ENCODE data around the gene SMIM44. TPM values are rescaled to one million over a fixed set of nuclear protein-coding genes. Genes with fewer than 3 reads are reported as not detected.

Gene SMIM44
- total and polyA plus RNA-seq, 8 donors, result not detected

GRCh38 chr19:3505598-3506383, 22.6 kb upstream of the SMIM44 start, which contains the start of gene FZR1:
TSS of gene FZR1 (plus strand) at chr19:3506311. CDS start at chr19:3522990, 16,679 bp downstream.
- intact Hi-C loops (cut with DNase I), result no loop called here
- TF ChIP-seq CTCF (IDR thresholded peaks at IDR 0.05), result no peak
- ATAC-seq, result peak; percentile 96

GRCh38 chr19:3504735-3505134, 21.5 kb upstream of the SMIM44 start:
- TF ChIP-seq CTCF (IDR thresholded peaks at IDR 0.05), result no peak
- no peaks in the 10 kb centered on the region for H3K9me3 ChIP-seq
- intact Hi-C loops (cut with DNase I), result no loop called here
- H3K4me3 ChIP-seq, result no peak overlapping the region
- ATAC-seq, result no peak
- H3K36me3 ChIP-seq, result peaks cover 0 to 5% of the 10 kb centered on the region in 2 donors
- no peak for DNase-seq
- no peaks in the 10 kb centered on the region for H3K27me3 ChIP-seq
- H3K27ac ChIP-seq, result peak overlapping the region in 1 of 2 donors; percentile 94
- peaks cover 7 to 46% of the 10 kb centered on the region in 2 donors for H3K4me1 ChIP-seq

More at GRCh38 chr19:3505598-3506383, 22.6 kb upstream of the SMIM44 start, which contains the start of gene FZR1:
- peaks cover 5 to 46% of the 10 kb centered on the region in 2 donors for H3K4me1 ChIP-seq
- H3K27ac ChIP-seq, result peak within 1 kb of the TSS; percentile 80 to 94
- DNase-seq, result peak; percentile 99 to 100 (median 100)
- H3K36me3 ChIP-seq, result peaks cover 0 to 15% of the 10 kb centered on the region in 2 donors
- H3K9me3 ChIP-seq, result no peaks in the 10 kb centered on the region
- H3K4me3 ChIP-seq, result peak within 1 kb of the TSS; percentile 89 to 91
- no peaks in the 10 kb centered on the region for H3K27me3 ChIP-seq

- intact Hi-C loops (cut with DNase I), result no loop called here
- no peak overlapping the region for H3K27ac ChIP-seq
- no peak for ATAC-seq
These were observed 19.9 kb upstream of the SMIM44 start for GRCh38 chr19:3503036-3503572.

DNA sequence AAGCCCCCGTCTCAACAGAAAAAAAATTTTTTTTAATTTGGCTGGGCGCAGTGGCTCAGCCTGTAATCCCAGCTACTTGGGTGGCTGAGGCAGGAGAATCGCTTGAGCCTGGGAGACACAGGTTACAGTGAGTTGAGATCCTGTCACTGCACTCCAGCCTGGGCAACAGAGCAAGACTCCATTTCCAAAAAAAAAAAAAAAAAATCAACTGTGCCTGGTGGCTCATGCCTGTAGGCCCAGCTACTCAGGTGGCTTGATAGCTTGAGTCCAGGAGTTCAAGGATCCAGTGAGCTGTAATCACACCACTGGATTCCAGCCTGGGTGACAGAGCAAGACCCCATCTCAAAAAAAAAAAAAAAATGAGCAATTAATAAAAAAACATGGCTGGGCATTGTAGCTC, 18.5 kb upstream of the SMIM44 start:
- DNase-seq (no peak), ATAC-seq (no peak)
- no peak overlapping the region for H3K27ac ChIP-seq
- TF ChIP-seq CTCF (IDR thresholded peaks at IDR 0.05), result no peak
- H3K36me3 ChIP-seq, result peaks cover 0 to under 1% of the 10 kb centered on the region in 2 donors
- no peaks in the 10 kb centered on the region for H3K27me3 ChIP-seq
- H3K4me1 ChIP-seq, result peaks cover 7 to 29% of the 10 kb centered on the region in 2 donors
- intact Hi-C loops (cut with DNase I), result no loop called here
- no peak overlapping the region for H3K4me3 ChIP-seq
- H3K9me3 ChIP-seq, result no peaks in the 10 kb centered on the region

More at GRCh38 chr19:3503036-3503572, 19.9 kb upstream of the SMIM44 start:
- Histone ChIP-seq H3K27me3 (no peaks in the 10 kb centered on the region), H3K9me3 (no peaks in the 10 kb centered on the region), H3K4me3 (no peak overlapping the region), H3K4me1 (peaks cover 12 to 39% of the 10 kb centered on the region in 2 donors), H3K36me3 (no peaks in the 10 kb centered on the region)
- TF ChIP-seq CTCF (IDR thresholded peaks at IDR 0.05), result no peak
- no peak for DNase-seq

DNA sequence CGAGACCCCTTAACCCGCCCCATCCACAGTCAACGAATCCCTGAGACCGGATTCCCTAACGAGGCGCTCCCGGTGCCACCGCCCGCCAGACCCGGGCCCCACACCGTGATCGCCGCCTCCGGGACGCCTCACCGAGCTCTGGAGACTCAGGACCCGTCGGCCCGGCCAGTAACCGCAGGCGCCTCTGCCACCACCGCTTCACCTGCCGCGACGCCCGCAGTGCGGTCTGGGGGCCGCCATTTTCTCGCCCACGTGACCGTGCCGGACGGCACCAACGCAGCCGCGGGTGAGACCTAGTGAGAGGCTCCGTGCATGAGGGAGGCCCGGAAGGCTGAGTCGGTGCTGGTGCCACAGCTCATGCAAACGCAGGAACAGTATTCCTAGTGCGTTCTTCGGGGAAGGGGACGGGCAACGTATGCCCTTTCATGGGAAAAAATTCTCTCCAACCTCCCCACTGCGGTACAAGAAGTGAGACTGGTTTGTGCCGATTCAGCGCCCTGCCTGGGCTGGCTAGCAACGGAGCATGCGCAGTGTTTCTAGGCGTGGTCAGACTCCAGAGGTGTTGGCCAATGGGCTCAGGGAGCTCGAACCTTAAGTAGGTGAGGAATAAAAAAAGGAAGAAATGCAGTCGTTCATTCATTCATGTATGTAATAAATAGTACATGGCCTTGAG, 17.3 kb upstream of the SMIM44 start, which contains the start of gene DOHH:
Gene DOHH (minus strand): TSS at position 246 of the 673 bp plus-strand sequence. CDS start 3,860 bp downstream, outside the sequence.
- TF ChIP-seq CTCF (IDR thresholded peaks at IDR 0.05), result no peak
- intact Hi-C loops (cut with DNase I), result no loop called here
- DNase-seq (peak; percentile 95 to 99 (median 97)), ATAC-seq (peak; percentile 95)
- peaks cover 7 to 26% of the 10 kb centered on the region in 2 donors for H3K4me1 ChIP-seq
- H3K36me3 ChIP-seq, result peaks cover 0 to 13% of the 10 kb centered on the region in 2 donors
- H3K9me3 ChIP-seq, result no peaks in the 10 kb centered on the region
- no peaks in the 10 kb centered on the region for H3K27me3 ChIP-seq
- H3K27ac ChIP-seq, result peak within 1 kb of the TSS; percentile 84 to 96
- peak within 1 kb of the TSS; percentile 78 to 79 for H3K4me3 ChIP-seq
